ENCODE measurements around the gene FRMD8. TPM values are rescaled to one million over a fixed set of nuclear protein-coding genes. Genes with fewer than 3 reads are reported as not detected.

The FRMD8 gene
- total and polyA plus RNA-seq, 2 of the 4 experiments (the other 2 are of a cell fraction), result 11.3 to 19.8 TPM

GRCh38 chr11:65442842-65443331 lies 56.5 kb downstream of the FRMD8 start:
- no TSS peak for BruUV-seq (replicated peaks)
- H3K9ac ChIP-seq (ENCODE audit: low read depth, low read length), result no peak overlapping the region
- peak overlapping the region; percentile 21; the same call in 1 of the 2 replicates for H3K27ac ChIP-seq (ENCODE audit: insufficient read depth, low read length)
- no peak overlapping the region for H3K18ac ChIP-seq (ENCODE audit: low read depth, low read length)
- TF ChIP-seq POLR2A (IDR thresholded peaks at IDR 0.05; ENCODE audit: low read depth, low read length), result peak; percentile 31; the same call in 1 of the 2 replicates
- no peak for TF ChIP-seq RAD21 (IDR thresholded peaks at IDR 0.05; ENCODE audit: low read length)
- TF ChIP-seq NFE2L2 (IDR thresholded peaks at IDR 0.05; ENCODE audit: low read depth, low read length), result peak; percentile 16; the same call in 1 of the 2 replicates
- no peak overlapping the region for H4K5ac ChIP-seq (ENCODE audit: low read depth, low read length)
- no peaks in the 10 kb centered on the region for H3K9me3 ChIP-seq (ENCODE audit: control insufficient read depth, insufficient read depth, low read length)
- H3K4me3 ChIP-seq (ENCODE audit: insufficient read depth, low read depth, low read length), result no peak overlapping the region
- H2BK15ac ChIP-seq (ENCODE audit: low read depth, low read length), result no peak overlapping the region
- H2BK20ac ChIP-seq (ENCODE audit: low read depth, low read length), result no peak overlapping the region
- intact Hi-C loops (cut with micrococcal nuclease), result no loop called here
- H3K9me1 ChIP-seq (ENCODE audit: insufficient read depth, low read length), result peaks cover 16% of the 10 kb centered on the region
- H3K27me3 ChIP-seq (ENCODE audit: control insufficient read depth, insufficient read depth, low read length), result no peaks in the 10 kb centered on the region
- H2AK5ac ChIP-seq (ENCODE audit: low read depth, low read length), result no peak overlapping the region
- no peak overlapping the region for H4K8ac ChIP-seq (ENCODE audit: low read depth in 2 of 2, low read length in 2 of 2)
- no peak overlapping the region for H2BK120ac ChIP-seq (ENCODE audit: low read depth, low read length)
- H3K79me1 ChIP-seq (ENCODE audit: low read depth in 1 of 2, low read length in 2 of 2), result peaks cover 7 to 71% of the 10 kb centered on the region in 2 experiments
- peaks cover 52% of the 10 kb centered on the region for H3K36me3 ChIP-seq (ENCODE audit: control insufficient read depth, insufficient read depth, low read length)
- peak; percentile 42 for DNase-seq
- dilution Hi-C loops (cut with HindIII; ENCODE audit: low sequenced_read_pairs, unreplicated experiment), result no loop called here
- in situ Hi-C loops (cut with MboI; ENCODE audit: low sequenced_read_pairs), result no loop called here
- H2BK5ac ChIP-seq (ENCODE audit: low read depth, low read length, poor library complexity, severe bottlenecking), result peak overlapping the region; percentile 15
- ATAC-seq (ENCODE audit: low read depth), result no peak
- ChIA-PET POLR2A (ENCODE audit: unreplicated experiment) (interaction anchor here (0.6 kb wide), 1 partner anchor 56 kb away, joined by 5 read pairs; the partner anchor contains the start of gene MALAT1), CTCF (no interaction called here)
- H2AK9ac ChIP-seq (replicated peaks; ENCODE audit: low read depth, low read length, poor library complexity), result no peak overlapping the region
- H3K4me1 ChIP-seq (ENCODE audit: control insufficient read depth, insufficient read depth, low read length), result peaks cover 4% of the 10 kb centered on the region; the same call in 1 of the 2 replicates
- H3K4ac ChIP-seq (ENCODE audit: low read depth, low read length), result no peak overlapping the region
- H4K91ac ChIP-seq (ENCODE audit: insufficient read depth, low read depth, low read length), result no peak overlapping the region
- H2AFZ ChIP-seq (replicated peaks; ENCODE audit: low read length, poor library complexity), result no peak overlapping the region
- H3K14ac ChIP-seq (replicated peaks; ENCODE audit: low read depth, low read length), result 0 out of 2 replicates have a peak overlapping the region, but pooled peaks have one; percentile 10
- no peak overlapping the region for H3K56ac ChIP-seq (ENCODE audit: extremely low read depth, insufficient read depth, low read length)
- no peak overlapping the region; the same call in 1 of the 2 replicates for H3K4me2 ChIP-seq (ENCODE audit: low read depth, low read length)
- H4K20me1 ChIP-seq (ENCODE audit: insufficient read depth, low read length), result peaks cover 97% of the 10 kb centered on the region
- no peak overlapping the region for H3K23ac ChIP-seq (ENCODE audit: low read depth, low read length)
- no CpG with 5 or more reads among the region's 9 CpGs for WGBS, 2 experiments (ENCODE audit: extremely low coverage in 2 of 2, insufficient read length in 1 of 2)

Measured in IMR-90 (cell line).